ENCODE data around the gene DLAT.

The DLAT gene

DNA sequence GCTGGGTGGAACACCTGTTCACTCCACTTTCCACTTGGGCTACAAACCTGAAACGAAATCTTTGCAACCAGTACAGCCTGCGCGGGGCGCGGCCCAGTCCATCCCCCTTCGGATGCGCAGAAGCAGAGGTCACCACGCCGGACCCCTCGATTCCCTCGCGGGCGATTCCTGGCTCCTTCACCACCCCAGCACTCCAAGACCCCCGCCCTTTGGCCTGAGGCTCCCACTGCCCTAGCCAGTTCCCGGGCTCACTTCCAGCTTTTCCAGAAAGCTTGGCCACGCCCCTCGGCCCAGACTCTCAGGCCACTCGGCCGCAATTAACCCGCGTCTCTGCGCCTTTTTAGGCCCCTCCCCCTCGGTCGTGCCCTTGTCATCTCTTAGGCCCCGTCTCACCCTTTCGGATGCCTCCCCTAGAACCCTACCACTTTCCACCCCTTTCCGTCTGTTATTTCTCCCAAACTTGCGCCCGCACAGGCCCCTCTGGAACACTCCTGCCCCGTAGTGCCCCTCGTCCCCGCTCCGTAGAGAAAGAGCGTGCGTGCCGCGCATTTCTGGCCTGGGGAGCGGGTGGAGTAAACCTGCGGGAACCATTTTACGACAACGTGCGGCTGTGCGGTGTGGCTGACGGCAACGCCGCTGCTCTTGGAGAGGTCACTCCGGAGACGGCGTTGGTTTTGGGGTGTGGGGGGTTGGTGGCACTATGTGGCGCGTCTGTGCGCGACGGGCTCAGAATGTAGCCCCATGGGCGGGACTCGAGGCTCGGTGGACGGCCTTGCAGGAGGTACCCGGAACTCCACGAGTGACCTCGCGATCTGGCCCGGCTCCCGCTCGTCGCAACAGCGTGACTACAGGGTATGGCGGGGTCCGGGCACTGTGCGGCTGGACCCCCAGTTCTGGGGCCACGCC lies at the start of gene DLAT:
Gene DLAT (plus strand): TSS at position 636 of the 906 bp plus-strand sequence. CDS start 65 bp downstream, at position 701.
- ChIA-PET CTCF (interaction anchor here (0.6 to 1.0 kb wide), 2 partner anchors 35 to 54 kb away, joined by 3 read pairs; no protein-coding TSS in a partner anchor), POLR2A (ENCODE audit: low non-redundant PET) (interaction anchor here (0.7 kb wide), 1 partner anchor 15 kb away, joined by 3 read pairs; no protein-coding TSS in a partner anchor)
- H3K27ac ChIP-seq = peak within 1 kb of the TSS; percentile 88
- peak; percentile 80 for DNase-seq (ENCODE audit: low spot score)
- TF ChIP-seq, protein P1, sequence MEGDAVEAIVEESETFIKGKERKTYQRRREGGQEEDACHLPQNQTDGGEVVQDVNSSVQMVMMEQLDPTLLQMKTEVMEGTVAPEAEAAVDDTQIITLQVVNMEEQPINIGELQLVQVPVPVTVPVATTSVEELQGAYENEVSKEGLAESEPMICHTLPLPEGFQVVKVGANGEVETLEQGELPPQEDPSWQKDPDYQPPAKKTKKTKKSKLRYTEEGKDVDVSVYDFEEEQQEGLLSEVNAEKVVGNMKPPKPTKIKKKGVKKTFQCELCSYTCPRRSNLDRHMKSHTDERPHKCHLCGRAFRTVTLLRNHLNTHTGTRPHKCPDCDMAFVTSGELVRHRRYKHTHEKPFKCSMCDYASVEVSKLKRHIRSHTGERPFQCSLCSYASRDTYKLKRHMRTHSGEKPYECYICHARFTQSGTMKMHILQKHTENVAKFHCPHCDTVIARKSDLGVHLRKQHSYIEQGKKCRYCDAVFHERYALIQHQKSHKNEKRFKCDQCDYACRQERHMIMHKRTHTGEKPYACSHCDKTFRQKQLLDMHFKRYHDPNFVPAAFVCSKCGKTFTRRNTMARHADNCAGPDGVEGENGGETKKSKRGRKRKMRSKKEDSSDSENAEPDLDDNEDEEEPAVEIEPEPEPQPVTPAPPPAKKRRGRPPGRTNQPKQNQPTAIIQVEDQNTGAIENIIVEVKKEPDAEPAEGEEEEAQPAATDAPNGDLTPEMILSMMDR (conservative IDR thresholded peaks at IDR 0.05; ENCODE audit: low read depth) = no peak

DNA sequence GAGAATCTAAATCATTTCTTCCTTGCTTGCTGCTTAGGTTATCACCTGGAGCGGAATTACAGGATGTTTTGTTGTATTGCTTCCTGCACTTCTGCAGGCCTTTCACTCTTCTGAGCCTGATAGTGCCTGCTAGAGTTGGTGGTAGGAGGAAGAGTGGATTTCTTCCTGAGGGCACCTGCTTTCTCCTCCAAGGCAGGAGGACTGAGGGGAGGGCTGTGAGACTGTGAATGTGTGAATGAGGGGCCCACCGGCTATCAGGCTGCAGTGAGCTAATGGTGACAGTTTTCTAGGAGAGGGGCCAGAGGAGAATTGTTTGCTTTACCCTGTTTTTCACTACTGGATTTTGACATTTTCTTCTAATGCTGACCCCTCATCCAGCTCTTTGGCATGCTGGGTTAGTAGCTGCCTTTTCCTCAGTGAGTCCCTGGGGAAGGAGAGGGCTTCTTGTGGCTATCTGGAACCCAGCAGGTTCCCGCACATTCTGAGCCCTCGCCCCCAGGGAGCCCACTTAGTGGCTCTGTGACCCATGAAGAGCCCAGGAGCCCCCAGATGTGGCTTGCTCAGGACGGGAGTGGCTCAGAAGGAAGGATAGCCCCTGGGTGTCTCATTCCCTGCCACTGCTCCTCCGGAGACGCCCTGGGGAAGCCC lies 49.0 kb upstream of the DLAT start:
- DNase-seq (ENCODE audit: low spot score) = no peak
- ChIA-PET CTCF (no interaction called here), POLR2A (ENCODE audit: low non-redundant PET) (no interaction called here)
- H3K27ac ChIP-seq = peak overlapping the region; percentile 97
- TF ChIP-seq, protein P1 (conservative IDR thresholded peaks at IDR 0.05; ENCODE audit: low read depth) = no peak

DNA sequence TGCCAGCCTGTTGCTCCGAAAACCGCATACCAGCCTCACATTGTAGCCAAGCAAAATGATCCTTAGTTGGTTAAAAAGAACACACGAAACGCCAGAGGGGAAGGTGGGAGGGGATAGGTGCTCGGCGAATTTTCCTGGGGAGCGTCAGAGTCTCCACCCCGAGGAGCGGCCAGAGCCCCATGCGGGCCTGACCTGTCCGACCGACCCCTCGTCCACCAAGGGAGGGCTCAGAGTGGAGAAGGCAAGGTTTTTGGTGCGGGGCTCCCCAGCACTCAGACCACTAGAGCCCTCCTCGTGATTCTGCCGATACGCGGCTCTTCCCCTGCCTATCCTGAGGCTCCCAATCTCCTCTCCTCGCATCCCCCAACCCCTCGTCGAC lies 48.5 kb upstream of the DLAT start:
- ChIA-PET CTCF (interaction anchor here (2.1 kb wide), 1 partner anchor 45 kb away, joined by 14 read pairs; no protein-coding TSS in a partner anchor), POLR2A (ENCODE audit: low non-redundant PET) (interaction anchor here (1.1 kb wide), 1 partner anchor 50 kb away, joined by 3 read pairs; no protein-coding TSS in a partner anchor)
- peak overlapping the region; percentile 97 for H3K27ac ChIP-seq
- TF ChIP-seq, protein P1 (conservative IDR thresholded peaks at IDR 0.05; ENCODE audit: low read depth) = no peak
- DNase-seq (ENCODE audit: low spot score) = peak; percentile 43

DNA sequence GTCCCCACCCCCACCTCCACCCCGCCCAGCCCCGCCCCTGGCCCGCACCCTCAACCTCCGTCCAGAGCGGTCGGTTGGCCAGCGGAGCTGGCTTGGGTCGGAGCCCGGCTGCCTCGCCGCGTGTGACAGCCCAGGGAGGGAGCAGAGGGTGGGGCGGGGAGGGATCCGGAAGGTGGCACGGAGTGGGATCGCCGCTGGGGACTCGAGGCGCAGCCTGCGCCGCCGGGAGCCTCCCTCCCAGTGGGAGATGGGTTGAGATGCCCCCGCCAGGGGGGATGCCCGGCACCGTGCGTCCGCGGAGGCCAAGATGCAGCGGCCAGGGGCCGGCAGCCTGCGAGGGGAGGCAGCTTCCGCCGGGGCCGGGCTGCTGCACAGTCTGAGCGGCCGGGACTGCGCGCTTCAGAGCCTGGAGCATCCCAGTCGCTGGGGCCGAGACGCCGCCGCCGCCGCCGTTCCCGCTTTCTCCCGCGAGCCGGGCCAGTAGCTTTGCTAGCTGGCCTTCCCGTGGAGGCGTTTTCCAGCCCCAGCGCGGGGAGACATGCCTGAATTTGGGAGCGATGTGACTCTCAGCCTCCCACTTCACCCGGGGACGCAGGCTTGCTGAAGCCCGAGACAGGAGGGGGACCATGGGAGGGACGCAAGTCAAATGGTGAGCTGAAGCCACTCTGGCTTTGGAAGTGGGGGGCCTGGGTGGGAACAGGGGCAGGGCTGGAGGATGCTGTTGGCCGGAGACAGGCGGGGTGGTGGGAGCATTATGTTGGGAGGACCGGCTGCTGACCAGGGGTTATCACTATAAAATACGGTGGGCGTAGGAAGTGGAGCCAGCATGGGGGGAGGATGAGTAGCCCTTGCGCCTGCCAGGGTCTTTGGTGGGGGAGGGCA lies 47.8 kb upstream of the DLAT start:
- DNase-seq (ENCODE audit: low spot score) = peak; percentile 41
- CTCF ChIA-PET = interaction anchor here (2.1 kb wide), 1 partner anchor 46 kb away, joined by 14 read pairs; no protein-coding TSS in a partner anchor
- H3K27ac ChIP-seq = peak overlapping the region; percentile 97
- POLR2A ChIA-PET (ENCODE audit: low non-redundant PET) = interaction anchor here (1.1 kb wide), 1 partner anchor 51 kb away, joined by 3 read pairs; no protein-coding TSS in a partner anchor
- TF ChIP-seq, protein P1 (conservative IDR thresholded peaks at IDR 0.05; ENCODE audit: low read depth) = no peak

DNA sequence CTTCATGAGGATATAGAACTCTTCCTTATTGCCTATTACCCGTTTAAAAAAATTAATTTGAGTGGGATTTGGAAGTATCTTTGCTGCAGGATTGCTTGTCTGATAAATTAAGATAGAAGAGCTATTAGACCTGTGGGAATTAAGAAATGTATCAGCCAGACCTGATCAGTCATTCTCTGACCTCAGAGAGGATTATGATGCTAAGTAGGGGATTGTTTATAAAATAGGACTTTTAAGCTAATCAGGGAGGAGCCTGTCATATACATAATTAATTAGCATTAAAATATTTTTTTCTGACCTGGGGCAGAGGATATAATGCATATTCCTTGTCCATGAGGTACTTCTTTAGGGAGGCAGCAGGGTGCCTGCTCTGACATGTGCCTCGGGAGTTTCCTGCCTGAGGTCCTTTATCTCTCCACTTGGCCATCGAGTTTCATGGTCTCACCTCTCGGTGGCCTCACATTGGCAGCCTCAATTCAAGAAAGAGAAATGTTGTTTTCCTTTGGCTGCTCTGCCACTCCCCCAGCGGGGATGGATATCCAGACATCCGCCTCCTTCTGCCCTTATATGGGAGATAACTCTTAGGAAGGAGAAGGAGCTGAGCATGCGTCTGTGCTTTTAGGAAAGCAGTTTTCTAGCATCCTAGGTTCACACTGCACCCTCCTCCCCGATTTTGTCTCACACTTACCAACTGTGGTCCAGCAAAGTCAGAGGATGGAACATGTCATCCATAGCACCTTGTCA lies 47.0 kb upstream of the DLAT start:
- TF ChIP-seq, protein P1 (conservative IDR thresholded peaks at IDR 0.05; ENCODE audit: low read depth) = no peak
- CTCF ChIA-PET = interaction anchor here (0.7 to 2.1 kb wide), 2 partner anchors 46 to 50 kb away, joined by 3 to 14 read pairs; no protein-coding TSS in a partner anchor
- POLR2A ChIA-PET (ENCODE audit: low non-redundant PET) = interaction anchor here (1.1 kb wide), 1 partner anchor 52 kb away, joined by 3 read pairs; no protein-coding TSS in a partner anchor
- DNase-seq (ENCODE audit: low spot score) = peak; percentile 68
- H3K27ac ChIP-seq = peak overlapping the region; percentile 97
